ENCODE measurements around the gene SLC6A6. TPM values are rescaled to one million over a fixed set of nuclear protein-coding genes. Genes with fewer than 3 reads are reported as not detected.

SLC6A6 gene
- total RNA-seq, 2 experiments from 2014 or later: 43.4 to 48.8 TPM

- DNase-seq: no peak
- intact Hi-C loops (cut with micrococcal nuclease): no loop called here
- POLR2A ChIA-PET: interaction anchor here (0.6 kb wide), 1 partner anchor 114 kb away, joined by 3 read pairs; no protein-coding TSS in a partner anchor
- no peak for ATAC-seq
- H3K27me3 Mint-ChIP-seq: no peaks in the 10 kb centered on the region
- no peaks in the 10 kb centered on the region for H3K36me3 Mint-ChIP-seq (ENCODE audit: low read depth)
- CTCF ChIA-PET: no interaction called here
- TF ChIP-seq, protein P1, sequence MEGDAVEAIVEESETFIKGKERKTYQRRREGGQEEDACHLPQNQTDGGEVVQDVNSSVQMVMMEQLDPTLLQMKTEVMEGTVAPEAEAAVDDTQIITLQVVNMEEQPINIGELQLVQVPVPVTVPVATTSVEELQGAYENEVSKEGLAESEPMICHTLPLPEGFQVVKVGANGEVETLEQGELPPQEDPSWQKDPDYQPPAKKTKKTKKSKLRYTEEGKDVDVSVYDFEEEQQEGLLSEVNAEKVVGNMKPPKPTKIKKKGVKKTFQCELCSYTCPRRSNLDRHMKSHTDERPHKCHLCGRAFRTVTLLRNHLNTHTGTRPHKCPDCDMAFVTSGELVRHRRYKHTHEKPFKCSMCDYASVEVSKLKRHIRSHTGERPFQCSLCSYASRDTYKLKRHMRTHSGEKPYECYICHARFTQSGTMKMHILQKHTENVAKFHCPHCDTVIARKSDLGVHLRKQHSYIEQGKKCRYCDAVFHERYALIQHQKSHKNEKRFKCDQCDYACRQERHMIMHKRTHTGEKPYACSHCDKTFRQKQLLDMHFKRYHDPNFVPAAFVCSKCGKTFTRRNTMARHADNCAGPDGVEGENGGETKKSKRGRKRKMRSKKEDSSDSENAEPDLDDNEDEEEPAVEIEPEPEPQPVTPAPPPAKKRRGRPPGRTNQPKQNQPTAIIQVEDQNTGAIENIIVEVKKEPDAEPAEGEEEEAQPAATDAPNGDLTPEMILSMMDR (IDR thresholded peaks at IDR 0.05): no peak
- H3K4me1 Mint-ChIP-seq (ENCODE audit: low read depth): no peaks in the 10 kb centered on the region
- no peak overlapping the region for H3K4me3 Mint-ChIP-seq
- H3K27ac Mint-ChIP-seq: no peak overlapping the region
- H3K9me3 Mint-ChIP-seq: no peaks in the 10 kb centered on the region
These were observed 16.2 kb upstream of the SLC6A6 start for GRCh38 chr3:14386254-14386653.

- DNase-seq (no peak), ATAC-seq (no peak)
- TF ChIP-seq, protein P1 (IDR thresholded peaks at IDR 0.05): no peak
- no peaks in the 10 kb centered on the region for H3K27me3 Mint-ChIP-seq
- intact Hi-C loops (cut with micrococcal nuclease): no loop called here
- ChIA-PET POLR2A (no interaction called here), CTCF (no interaction called here)
- no peaks in the 10 kb centered on the region for H3K36me3 Mint-ChIP-seq (ENCODE audit: low read depth)
- no peak overlapping the region for H3K4me3 Mint-ChIP-seq
- H3K27ac Mint-ChIP-seq: no peak overlapping the region
- H3K4me1 Mint-ChIP-seq (ENCODE audit: low read depth): no peaks in the 10 kb centered on the region
- no peaks in the 10 kb centered on the region for H3K9me3 Mint-ChIP-seq
These were observed 14.2 kb upstream of the SLC6A6 start for GRCh38 chr3:14388201-14388600.

DNA sequence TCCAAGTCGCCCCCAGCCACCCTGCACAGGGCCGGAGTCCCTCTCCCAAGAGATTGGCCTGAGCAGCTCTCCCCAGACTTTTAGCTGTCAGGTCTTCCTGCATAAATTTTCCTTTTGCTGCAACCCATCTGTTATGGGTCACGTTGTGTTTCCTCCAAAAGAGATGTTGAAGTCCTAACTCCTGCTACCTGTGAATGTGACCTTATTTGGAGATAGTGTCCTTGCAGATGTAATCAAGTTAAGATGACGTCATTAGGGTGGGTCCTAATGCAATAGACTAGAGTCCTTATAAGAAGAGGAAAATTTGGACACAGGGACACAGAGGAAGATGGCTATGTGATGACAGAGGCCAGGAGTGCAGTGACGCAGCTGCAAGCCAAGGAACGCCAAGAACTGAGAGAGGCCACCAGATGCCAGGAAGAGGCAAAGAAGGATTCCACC lies 13.2 kb upstream of the SLC6A6 start:
- CTCF ChIA-PET: no interaction called here
- H3K4me3 Mint-ChIP-seq: no peak overlapping the region
- no peak for ATAC-seq

DNA sequence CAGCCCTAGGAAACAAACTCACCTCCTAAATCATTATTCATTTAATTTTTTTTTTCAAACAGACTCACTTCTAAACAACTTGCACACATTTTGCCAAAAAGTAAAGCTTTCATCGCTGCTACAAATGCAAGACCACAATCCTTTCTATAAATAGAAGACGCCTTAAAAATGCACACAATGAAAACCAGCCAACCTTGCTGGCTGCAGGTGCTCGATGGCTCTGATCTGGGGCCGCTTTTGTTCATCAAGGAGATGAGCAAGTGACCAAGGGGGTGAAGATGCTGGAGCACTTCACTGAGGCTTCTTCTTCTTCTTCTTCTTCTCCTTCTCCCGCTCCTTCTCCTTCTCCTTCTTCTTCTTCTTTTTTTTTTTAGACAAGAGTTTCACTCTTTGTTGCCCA lies 12.7 kb upstream of the SLC6A6 start:
- intact Hi-C loops (cut with micrococcal nuclease): no loop called here
- DNase-seq (no peak), ATAC-seq (no peak)
- Mint-ChIP-seq H3K4me1 (ENCODE audit: low read depth) (no peaks in the 10 kb centered on the region), H3K27me3 (no peaks in the 10 kb centered on the region), H3K36me3 (ENCODE audit: low read depth) (no peaks in the 10 kb centered on the region), H3K9me3 (no peaks in the 10 kb centered on the region), H3K27ac (no peak overlapping the region), H3K4me3 (no peak overlapping the region)
- CTCF ChIA-PET: no interaction called here
- POLR2A ChIA-PET: interaction anchor here (1.3 kb wide), 1 partner anchor 140 kb away, joined by 3 read pairs; no protein-coding TSS in a partner anchor
- TF ChIP-seq, protein P1 (IDR thresholded peaks at IDR 0.05): no peak

More for the DNA sequence above, 13.2 kb upstream of the SLC6A6 start:
- H3K27me3 Mint-ChIP-seq: no peaks in the 10 kb centered on the region
- POLR2A ChIA-PET: interaction anchor here (1.3 kb wide), 1 partner anchor 140 kb away, joined by 3 read pairs; no protein-coding TSS in a partner anchor
- H3K36me3 Mint-ChIP-seq (ENCODE audit: low read depth): no peaks in the 10 kb centered on the region
- H3K9me3 Mint-ChIP-seq: no peaks in the 10 kb centered on the region
- TF ChIP-seq, protein P1 (IDR thresholded peaks at IDR 0.05): no peak
- no peak overlapping the region for H3K27ac Mint-ChIP-seq
- intact Hi-C loops (cut with micrococcal nuclease): no loop called here
- no peak for DNase-seq
- H3K4me1 Mint-ChIP-seq (ENCODE audit: low read depth): no peaks in the 10 kb centered on the region

DNA sequence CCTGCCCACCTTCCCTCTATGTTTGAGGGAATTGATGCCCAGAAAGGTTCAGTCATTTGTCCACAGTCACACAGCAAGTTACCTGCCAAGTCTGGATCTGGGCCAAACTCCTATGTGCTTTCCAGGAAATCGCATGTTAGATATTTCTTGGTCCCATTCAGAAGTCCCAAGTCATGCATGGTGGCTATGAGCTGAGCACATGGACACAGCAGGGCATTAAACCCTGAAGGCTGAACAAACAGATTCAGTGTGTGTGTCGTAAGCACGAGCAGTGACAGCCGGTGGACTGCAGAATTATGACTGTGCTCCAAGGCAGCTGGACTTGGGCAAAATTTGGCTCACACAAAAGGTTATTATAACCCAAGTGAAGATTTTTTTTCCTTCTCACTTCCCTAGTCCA lies 11.4 kb upstream of the SLC6A6 start:
- H3K9me3 Mint-ChIP-seq: no peaks in the 10 kb centered on the region
- DNase-seq: no peak
- intact Hi-C loops (cut with micrococcal nuclease): no loop called here
- H3K27ac Mint-ChIP-seq: no peak overlapping the region
- ChIA-PET CTCF (no interaction called here), POLR2A (no interaction called here)
- no peaks in the 10 kb centered on the region for H3K36me3 Mint-ChIP-seq (ENCODE audit: low read depth)
- TF ChIP-seq, protein P1 (IDR thresholded peaks at IDR 0.05): no peak
- no peaks in the 10 kb centered on the region for H3K27me3 Mint-ChIP-seq
- H3K4me1 Mint-ChIP-seq (ENCODE audit: low read depth): no peaks in the 10 kb centered on the region
- H3K4me3 Mint-ChIP-seq: no peak overlapping the region
- no peak for ATAC-seq
